GM12872 (cell line): Measurements from ENCODE around the gene UCN.

ENCODE experiments used
- CTCF ChIP-seq: IDR thresholded peaks from 3 replicates; pipeline ENCODE4 v1.5.1; 2011; ENCODE audit warnings: low read depth, mild to moderate bottlenecking, low read length, moderate library complexity; ENCODE audit not compliant: insufficient read depth

The UCN gene

GRCh38 chr2:27350106-27350693 lies 42.0 kb upstream of the UCN start:
- TF ChIP-seq CTCF = no peak

GRCh38 chr2:27347641-27348040 lies 39.4 kb upstream of the UCN start:
- TF ChIP-seq CTCF = no peak

GRCh38 chr2:27336173-27336572 lies 27.9 kb upstream of the UCN start:
- TF ChIP-seq CTCF = no peak

- no peak for TF ChIP-seq CTCF
Observed at GRCh38 chr2:27335311-27335710, 27.1 kb upstream of the UCN start.

GRCh38 chr2:27324720-27325119 lies 16.5 kb upstream of the UCN start:
- TF ChIP-seq CTCF = no peak

- no peak for TF ChIP-seq CTCF
Observed at GRCh38 chr2:27323596-27324285, 15.5 kb upstream of the UCN start.

- TF ChIP-seq CTCF = no peak
Observed at GRCh38 chr2:27322766-27323595, 14.7 kb upstream of the UCN start, which contains the start of gene MPV17. Gene MPV17 (minus strand): TSS chr2:27323097. CDS start chr2:27322517, 580 bp downstream.
